CD4-positive, alpha-beta T cell (primary cell): Measurements from ENCODE around the gene RASGRP4. TPM values are rescaled to one million over a fixed set of nuclear protein-coding genes. Genes with fewer than 3 reads are reported as not detected.

Experiments used
- ATAC-seq: fragments of 200-7000 bp; cut with Tn5 transposase; one replicate; pipeline ENCODE4 v1.10.0; 2022; ENCODE audit warnings: mild to moderate bottlenecking; ENCODE audit not compliant: poor library complexity
- CTCF ChIA-PET: fragments of 350-600 bp; sonication (Branson Sonifier 250); formaldehyde crosslinking; loops from one replicate; lab custom pipeline; 2021; ENCODE audit warnings: antibody characterized with exemption, inconsistent platforms; lab: Charles Lee
- POLR2A ChIA-PET: fragments of 350-600 bp; sonication (Branson Sonifier 250); formaldehyde crosslinking; loops from one replicate; lab custom pipeline; 2021; ENCODE audit warnings: antibody characterized with exemption, inconsistent platforms; lab: Charles Lee
- DNase-seq, 14 experiments: peaks; one replicate each; pipeline ENCODE4 v3.0.0-alpha.2; 2013 to 2020; ENCODE audit warnings: mixed read lengths in 2 of 14
- H3K27ac ChIP-seq, 2 donors: one replicate each; pipeline versions ENCODE4 v1.5.1 to v1.7.0; 2013; ENCODE audit warnings: low read length in 2 of 2, low read depth in 1 of 2, mild to moderate bottlenecking in 1 of 2
- H3K27me3 ChIP-seq, 2 experiments: 1 replicate in 1 of 2; 2 replicates in 1 of 2; pipeline versions ENCODE4 v1.6.1 to v1.7.0; 2013; ENCODE audit warnings: low read length in 2 of 2, control low read depth in 1 of 2, mild to moderate bottlenecking in 1 of 2, moderate library complexity in 1 of 2; ENCODE audit not compliant: insufficient read depth in 2 of 2, control insufficient read depth in 1 of 2
- H3K36me3 ChIP-seq: one replicate; pipeline ENCODE4 v1.6.1; 2013; ENCODE audit warnings: low read length, control low read depth; ENCODE audit not compliant: insufficient read depth
- H3K4me1 ChIP-seq: one replicate; pipeline ENCODE4 v1.6.1; 2013; ENCODE audit warnings: low read length, control low read depth; ENCODE audit not compliant: insufficient read depth
- H3K4me3 ChIP-seq: one replicate; pipeline ENCODE4 v1.5.1; 2013; ENCODE audit warnings: mild to moderate bottlenecking, low read length, moderate library complexity
- H3K9me3 ChIP-seq, 2 experiments: 1 replicate in 1 of 2; 2 replicates in 1 of 2; pipeline versions ENCODE4 v1.6.1 to v1.7.0; 2013; ENCODE audit warnings: low read length in 2 of 2, mild to moderate bottlenecking in 2 of 2, control low read depth in 1 of 2, moderate library complexity in 1 of 2; ENCODE audit not compliant: control insufficient read depth in 1 of 2, insufficient read depth in 1 of 2
- H3K27ac Mint-ChIP-seq: one replicate; pipeline ENCODE4 v1.8.0; 2020; ENCODE audit warnings: mixed read lengths
- H3K27me3 Mint-ChIP-seq: one replicate; pipeline ENCODE4 v1.8.0; 2021; ENCODE audit warnings: mixed read lengths
- H3K36me3 Mint-ChIP-seq: one replicate; pipeline ENCODE4 v1.8.0; 2021; ENCODE audit warnings: low read depth, mixed read lengths
- H3K4me1 Mint-ChIP-seq: one replicate; pipeline ENCODE4 v1.8.0; 2021; ENCODE audit warnings: low read depth, mixed read lengths
- H3K4me3 Mint-ChIP-seq: one replicate; pipeline ENCODE4 v1.8.0; 2020; ENCODE audit warnings: mild to moderate bottlenecking, mixed read lengths
- H3K9me3 Mint-ChIP-seq: one replicate; pipeline ENCODE4 v1.8.0; 2020; ENCODE audit warnings: mixed read lengths
- CTCF ChIP-seq: fragments of 200-600 bp; IDR thresholded peaks from one replicate; pipeline ENCODE4 v1.8.0; 2022; ENCODE audit warnings: antibody characterized with exemption, mild to moderate bottlenecking
- intact Hi-C, 2 experiments: fragments of 100-400 bp; cut with DNase I in 1 of 2; cut with micrococcal nuclease in 1 of 2; formaldehyde crosslinking; loops; one replicate each; pipeline versions ENCODE4 v1.15.1 to v1.9.0; 2023 to 2025; cut with DNase I, micrococcal nuclease
- total RNA-seq, 174 experiments: library from RNA in 2 of 174; stranded (reverse) in 2 of 174; gene quantifications; one replicate each; pipeline ENCODE4 v1.2.3 and lab custom pipeline; 2021 to 2026

RASGRP4 gene
- total RNA-seq, 2 experiments from 2014 or later = 0.30 to 0.45 TPM

GRCh38 chr19:38362076-38362945 lies 63.7 kb downstream of the RASGRP4 start:
- no peaks in the 10 kb centered on the region for H3K36me3 ChIP-seq
- Mint-ChIP-seq H3K4me1 (peaks cover 14% of the 10 kb centered on the region), H3K27me3 (peaks cover 20% of the 10 kb centered on the region), H3K4me3 (peak overlapping the region; percentile 70), H3K27ac (no peak overlapping the region), H3K36me3 (no peaks in the 10 kb centered on the region), H3K9me3 (no peaks in the 10 kb centered on the region)
- H3K4me3 ChIP-seq = peak overlapping the region; percentile 74
- ChIA-PET POLR2A (interaction anchor here (2.3 kb wide), 1 partner anchor 12 kb away, joined by 11 read pairs; the partner anchor contains the start of gene PSMD8), CTCF (interaction anchor here (0.7 to 2.5 kb wide), 3 partner anchors 12 to 203 kb away, joined by 4 to 7 read pairs (median 4); partner anchors contain the start of genes FAM98C and PSMD8)
- peaks cover 0 to 7% of the 10 kb centered on the region in 2 experiments for H3K27me3 ChIP-seq
- peaks cover 0 to 8% of the 10 kb centered on the region in 2 experiments for H3K9me3 ChIP-seq
- H3K4me1 ChIP-seq = peaks cover 19% of the 10 kb centered on the region
- TF ChIP-seq CTCF = no peak
- no peak overlapping the region for H3K27ac ChIP-seq
- ATAC-seq (peak; percentile 54), DNase-seq (peak; percentile 40 to 80 (median 56))
- intact Hi-C loops = no loop called here

- Histone ChIP-seq H3K4me3 (peak overlapping the region; percentile 74), H3K27me3 (peaks cover 0 to 6% of the 10 kb centered on the region in 2 experiments), H3K4me1 (peaks cover 19% of the 10 kb centered on the region), H3K27ac (no peak overlapping the region), H3K36me3 (no peaks in the 10 kb centered on the region), H3K9me3 (peaks cover 0 to 8% of the 10 kb centered on the region in 2 experiments)
- no peak overlapping the region for H3K27ac Mint-ChIP-seq
- ATAC-seq (peak; percentile 73), DNase-seq (peak; percentile 25 to 81 (median 44))
- POLR2A ChIA-PET = interaction anchor here (2.3 kb wide), 1 partner anchor 13 kb away, joined by 11 read pairs; the partner anchor contains the start of gene PSMD8
- no peaks in the 10 kb centered on the region for H3K36me3 Mint-ChIP-seq
- peaks cover 14% of the 10 kb centered on the region for H3K4me1 Mint-ChIP-seq
- TF ChIP-seq CTCF = no peak
- peaks cover 20% of the 10 kb centered on the region for H3K27me3 Mint-ChIP-seq
- CTCF ChIA-PET = interaction anchor here (1.5 to 2.5 kb wide), 2 partner anchors 12 to 41 kb away, joined by 4 to 7 read pairs; partner anchors contain the start of genes FAM98C and PSMD8
- intact Hi-C loops = no loop called here
- no peaks in the 10 kb centered on the region for H3K9me3 Mint-ChIP-seq
- peak overlapping the region; percentile 82 for H3K4me3 Mint-ChIP-seq
Observed at GRCh38 chr19:38361633-38362075, 64.4 kb downstream of the RASGRP4 start.

- peaks cover 0 to 8% of the 10 kb centered on the region in 2 experiments for H3K9me3 ChIP-seq
- Mint-ChIP-seq H3K9me3 (no peaks in the 10 kb centered on the region), H3K27ac (no peak overlapping the region), H3K27me3 (peaks cover 15% of the 10 kb centered on the region), H3K36me3 (no peaks in the 10 kb centered on the region), H3K4me3 (peak overlapping the region; percentile 82), H3K4me1 (peaks cover 14% of the 10 kb centered on the region)
- peaks cover 0 to 6% of the 10 kb centered on the region in 2 experiments for H3K27me3 ChIP-seq
- H3K4me3 ChIP-seq = peak overlapping the region; percentile 74
- peak in 1 of 14 experiments; percentile 21 for DNase-seq
- ChIA-PET CTCF (interaction anchor here (0.8 to 2.5 kb wide), 2 partner anchors 13 to 25 kb away, joined by 3 to 7 read pairs; partner anchors contain the start of genes CATSPERG and PSMD8), POLR2A (interaction anchor here (1.4 to 2.3 kb wide), 2 partner anchors 13 kb away, joined by 9 to 11 read pairs; partner anchors contain the start of gene PSMD8)
- no peak for TF ChIP-seq CTCF
- no peak for ATAC-seq
- intact Hi-C loops = no loop called here
- no peak overlapping the region for H3K27ac ChIP-seq
- no peaks in the 10 kb centered on the region for H3K36me3 ChIP-seq
- H3K4me1 ChIP-seq = peaks cover 19% of the 10 kb centered on the region
Observed at GRCh38 chr19:38360839-38361631, 65.0 kb downstream of the RASGRP4 start.
